Measurements from ENCODE around the gene ELFN2.

ELFN2 gene

DNA sequence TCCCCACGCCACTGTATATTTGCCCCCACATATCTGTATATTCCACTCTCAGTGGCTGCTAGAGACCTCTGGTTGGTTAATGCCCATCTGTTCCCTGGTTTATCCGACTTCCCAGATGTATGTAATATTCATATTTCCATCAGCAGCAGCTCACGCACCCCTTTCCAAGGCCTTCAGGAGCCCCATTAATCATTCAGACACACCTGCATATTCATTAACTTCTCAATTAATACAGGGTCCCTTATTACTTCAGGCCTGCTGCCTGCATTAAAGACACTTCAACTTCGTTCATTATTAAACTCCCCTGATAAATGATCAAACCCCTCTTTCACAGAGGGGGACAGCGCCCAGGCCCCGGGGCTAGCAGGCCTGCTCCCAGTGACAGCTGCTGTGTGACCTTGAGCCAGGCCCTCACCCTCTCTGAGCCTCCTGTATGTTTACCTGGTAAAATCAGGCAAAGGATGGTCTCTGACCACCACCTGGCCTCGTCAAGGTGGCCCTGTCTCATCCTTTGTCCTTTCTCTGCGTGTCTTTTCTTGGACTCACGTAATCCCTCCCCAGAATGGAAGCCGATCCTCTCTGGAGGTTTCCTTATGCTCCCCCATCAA, 34.5 kb downstream of the ELFN2 start:
- Histone ChIP-seq H3K9me3 (ENCODE audit: control insufficient read depth, low read length) (no peaks in the 10 kb centered on the region), H3K79me2 (no peaks in the 10 kb centered on the region), H3K27me3 (ENCODE audit: control insufficient read depth, insufficient read depth, low read length) (no peaks in the 10 kb centered on the region), H3K27ac (no peak overlapping the region), H3K36me3 (ENCODE audit: control insufficient read depth, insufficient read depth, low read length) (no peaks in the 10 kb centered on the region), H3K4me1 (no peaks in the 10 kb centered on the region), H3K4me2 (ENCODE audit: low read length) (no peak overlapping the region), H3K9ac (no peak overlapping the region), H2AFZ (no peak overlapping the region), H3K4me3 (ENCODE audit: low read depth, low read length) (no peak overlapping the region)
- TF ChIP-seq, protein P1, sequence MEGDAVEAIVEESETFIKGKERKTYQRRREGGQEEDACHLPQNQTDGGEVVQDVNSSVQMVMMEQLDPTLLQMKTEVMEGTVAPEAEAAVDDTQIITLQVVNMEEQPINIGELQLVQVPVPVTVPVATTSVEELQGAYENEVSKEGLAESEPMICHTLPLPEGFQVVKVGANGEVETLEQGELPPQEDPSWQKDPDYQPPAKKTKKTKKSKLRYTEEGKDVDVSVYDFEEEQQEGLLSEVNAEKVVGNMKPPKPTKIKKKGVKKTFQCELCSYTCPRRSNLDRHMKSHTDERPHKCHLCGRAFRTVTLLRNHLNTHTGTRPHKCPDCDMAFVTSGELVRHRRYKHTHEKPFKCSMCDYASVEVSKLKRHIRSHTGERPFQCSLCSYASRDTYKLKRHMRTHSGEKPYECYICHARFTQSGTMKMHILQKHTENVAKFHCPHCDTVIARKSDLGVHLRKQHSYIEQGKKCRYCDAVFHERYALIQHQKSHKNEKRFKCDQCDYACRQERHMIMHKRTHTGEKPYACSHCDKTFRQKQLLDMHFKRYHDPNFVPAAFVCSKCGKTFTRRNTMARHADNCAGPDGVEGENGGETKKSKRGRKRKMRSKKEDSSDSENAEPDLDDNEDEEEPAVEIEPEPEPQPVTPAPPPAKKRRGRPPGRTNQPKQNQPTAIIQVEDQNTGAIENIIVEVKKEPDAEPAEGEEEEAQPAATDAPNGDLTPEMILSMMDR (IDR thresholded peaks at IDR 0.05), result no peak

DNA sequence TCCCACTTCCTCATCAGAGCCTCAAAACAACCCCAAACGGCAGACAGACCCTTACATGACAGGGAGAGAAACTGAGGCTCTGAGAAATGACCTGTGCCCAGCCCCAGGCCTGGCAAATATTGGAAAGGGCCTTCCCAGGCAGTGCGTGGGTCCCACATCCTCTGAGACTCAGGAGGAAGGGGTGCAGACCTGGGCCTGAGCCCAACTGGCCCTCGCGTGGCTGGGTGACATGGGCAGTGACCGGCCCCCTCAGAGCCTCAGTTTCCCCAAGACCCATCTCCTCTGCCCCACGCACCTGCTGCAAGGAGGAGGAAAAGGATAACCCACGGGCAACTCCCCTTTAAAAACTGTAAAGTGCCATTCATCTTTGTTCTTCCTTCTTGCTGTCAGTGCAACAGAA, 35.6 kb downstream of the ELFN2 start:
- no peaks in the 10 kb centered on the region for H3K36me3 ChIP-seq (ENCODE audit: control insufficient read depth, insufficient read depth, low read length)
- H3K4me1 ChIP-seq, result no peaks in the 10 kb centered on the region
- H3K79me2 ChIP-seq, result no peaks in the 10 kb centered on the region
- no peaks in the 10 kb centered on the region for H3K9me3 ChIP-seq (ENCODE audit: control insufficient read depth, low read length)
- H3K4me2 ChIP-seq (ENCODE audit: low read length), result no peak overlapping the region
- TF ChIP-seq, protein P1 (IDR thresholded peaks at IDR 0.05), result no peak
- no peak overlapping the region for H3K27ac ChIP-seq
- H3K9ac ChIP-seq, result no peak overlapping the region
- H2AFZ ChIP-seq, result no peak overlapping the region
- no peaks in the 10 kb centered on the region for H3K27me3 ChIP-seq (ENCODE audit: control insufficient read depth, insufficient read depth, low read length)
- H3K4me3 ChIP-seq (ENCODE audit: low read depth, low read length), result no peak overlapping the region

DNA sequence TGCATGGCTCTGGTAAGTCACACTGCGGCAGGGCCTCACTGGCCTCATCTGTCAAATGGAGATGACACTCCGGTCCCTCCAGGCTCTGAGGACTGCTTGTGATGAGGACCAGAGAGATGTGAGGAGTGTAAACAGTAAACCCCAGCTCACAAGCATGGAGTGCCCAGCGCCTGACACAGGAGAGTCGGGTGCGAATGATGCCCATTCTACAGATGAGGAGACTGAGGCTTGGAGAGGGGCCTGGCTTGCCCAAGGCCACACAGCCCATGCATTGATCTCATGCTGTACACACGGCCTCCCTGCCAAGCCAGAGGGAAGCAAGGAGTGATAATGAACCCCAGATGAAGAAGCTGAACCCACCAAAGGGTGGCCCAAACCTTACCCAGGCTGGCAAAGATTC, 37.2 kb downstream of the ELFN2 start:
- Histone ChIP-seq H3K4me1 (no peaks in the 10 kb centered on the region), H3K27me3 (ENCODE audit: control insufficient read depth, insufficient read depth, low read length) (no peaks in the 10 kb centered on the region), H3K27ac (no peak overlapping the region)

DNA sequence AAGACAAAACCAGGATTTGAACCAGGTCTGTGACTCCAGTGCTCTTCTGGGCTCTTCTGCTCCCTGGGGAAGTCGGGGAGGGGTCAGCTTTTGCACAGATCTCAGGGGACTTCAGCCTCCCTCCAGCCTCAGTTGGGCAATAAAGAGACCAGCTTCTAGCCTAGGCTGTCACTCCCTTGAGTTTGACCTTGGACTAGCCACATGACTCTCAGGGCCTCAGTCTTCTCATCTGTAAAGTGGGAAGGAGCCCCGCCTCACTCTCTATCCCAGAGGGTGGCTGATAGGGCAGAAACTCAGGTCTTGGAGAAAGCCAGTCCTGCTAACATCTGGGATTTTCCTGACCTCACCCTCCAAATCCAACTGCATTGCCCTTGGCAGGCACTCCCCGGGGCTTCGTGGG, 38.7 kb downstream of the ELFN2 start:
- Histone ChIP-seq H3K4me3 (ENCODE audit: low read depth, low read length) (no peak overlapping the region), H3K4me1 (no peaks in the 10 kb centered on the region), H2AFZ (no peak overlapping the region), H3K9me3 (ENCODE audit: control insufficient read depth, low read length) (no peaks in the 10 kb centered on the region), H3K27ac (no peak overlapping the region), H3K79me2 (no peaks in the 10 kb centered on the region), H3K9ac (no peak overlapping the region), H3K36me3 (ENCODE audit: control insufficient read depth, insufficient read depth, low read length) (no peaks in the 10 kb centered on the region), H3K27me3 (ENCODE audit: control insufficient read depth, insufficient read depth, low read length) (no peaks in the 10 kb centered on the region), H3K4me2 (ENCODE audit: low read length) (no peak overlapping the region)
- TF ChIP-seq, protein P1 (IDR thresholded peaks at IDR 0.05), result no peak

More for the DNA sequence above, 37.2 kb downstream of the ELFN2 start:
- TF ChIP-seq, protein P1 (IDR thresholded peaks at IDR 0.05), result no peak
- H3K9ac ChIP-seq, result no peak overlapping the region
- no peaks in the 10 kb centered on the region for H3K36me3 ChIP-seq (ENCODE audit: control insufficient read depth, insufficient read depth, low read length)
- no peaks in the 10 kb centered on the region for H3K9me3 ChIP-seq (ENCODE audit: control insufficient read depth, low read length)
- no peaks in the 10 kb centered on the region for H3K79me2 ChIP-seq
- no peak overlapping the region for H3K4me3 ChIP-seq (ENCODE audit: low read depth, low read length)
- H3K4me2 ChIP-seq (ENCODE audit: low read length), result no peak overlapping the region
- H2AFZ ChIP-seq, result no peak overlapping the region

DNA sequence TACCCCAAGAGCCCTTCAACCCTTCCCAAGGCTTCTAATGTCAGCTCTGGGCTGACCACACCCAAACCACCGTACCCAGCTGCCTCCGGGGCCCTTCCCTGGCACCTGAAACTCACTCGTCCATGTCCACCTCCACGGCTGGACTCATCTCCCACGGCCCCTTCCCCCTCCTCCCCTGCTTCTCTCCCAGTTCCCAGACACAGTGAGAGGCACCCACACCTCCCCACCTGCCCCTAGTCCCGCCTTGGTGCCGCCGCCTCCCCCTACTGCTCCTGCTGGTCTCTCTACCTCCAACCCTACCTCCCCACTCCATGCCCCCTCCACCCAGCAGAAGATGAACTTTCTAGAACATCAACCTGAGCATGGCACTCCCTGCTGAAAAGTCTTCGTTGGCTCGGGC, 39.5 kb downstream of the ELFN2 start:
- TF ChIP-seq, protein P1 (IDR thresholded peaks at IDR 0.05), result no peak
- Histone ChIP-seq H3K36me3 (ENCODE audit: control insufficient read depth, insufficient read depth, low read length) (no peaks in the 10 kb centered on the region), H3K4me2 (ENCODE audit: low read length) (no peak overlapping the region), H3K79me2 (no peaks in the 10 kb centered on the region), H3K9me3 (ENCODE audit: control insufficient read depth, low read length) (no peaks in the 10 kb centered on the region), H3K27ac (no peak overlapping the region), H2AFZ (no peak overlapping the region), H3K4me3 (ENCODE audit: low read depth, low read length) (no peak overlapping the region), H3K9ac (no peak overlapping the region), H3K27me3 (ENCODE audit: control insufficient read depth, insufficient read depth, low read length) (no peaks in the 10 kb centered on the region), H3K4me1 (no peaks in the 10 kb centered on the region)

All from parathyroid adenoma (tissue), 2 donors.